SK-MEL-5 (cell line): ENCODE results near the gene JAML. TPM values are rescaled to one million over a fixed set of nuclear protein-coding genes. Genes with fewer than 3 reads are reported as not detected.

Experiments used
- DNase-seq: peaks from one replicate; pipeline ENCODE4 v3.0.0-alpha.2; 2016; ENCODE audit warnings: low read depth, low spot score
- in situ Hi-C: cut with HindIII; loops from 2 replicates; pipeline ENCODE4 v1.10.0; 2016; ENCODE audit warnings: low sequenced_read_pairs, high pct_unique_total_duplicates, low pct_unique_long_range_greater_than_20kb
- small RNA-seq, 2 experiments: library from RNA; depleted of rRNA; stranded (forward); fragments of <200 nt; gene quantifications; one replicate each; pipeline ENCODE3, GENCODE V24; 2014
- total RNA-seq: library from RNA; depleted of rRNA; stranded (reverse); fragments of >200 nt; shearing (Covaris generic); gene quantifications from 2 replicates; pipeline ENCODE4 v1.2.3, GENCODE V29; 2014; rRNA removed

JAML gene
- total RNA-seq, 1 experiment from 2014 or later, result not detected

GRCh38 chr11:118145285-118146227 is 79.3 kb downstream of the JAML start:
- in situ Hi-C loops, result no loop called here
- DNase-seq, result peak; percentile 70

- in situ Hi-C loops, result no loop called here
- no peak for DNase-seq
Measured at GRCh38 chr11:118144301-118145268, 80.2 kb downstream of the JAML start.

Small RNAs within 50 kb of the gene (small RNA-seq; reads per million reads assigned to genes)
- gene HSPE1P18, result 0 reads per million in 2 experiments

Other genes with a start within 250 kb of the JAML start
- not detected in 2 replicates for gene IL10RA, start 238.6 kb downstream of the JAML start, total RNA-seq
- gene TMPRSS4, start 147.9 kb downstream of the JAML start, total RNA-seq, result not detected in 2 replicates
- gene SMIM35, start 138.0 kb downstream of the JAML start, total RNA-seq, result not detected in 2 replicates
- gene SCN4B, start 72.2 kb downstream of the JAML start, total RNA-seq, result not detected in 2 replicates
- not detected in 2 replicates for gene SCN2B, start 48.4 kb downstream of the JAML start, total RNA-seq
- not detected in 2 replicates for gene MPZL3, start 27.4 kb upstream of the JAML start, total RNA-seq
- 0.53 TPM in 1 of 2 replicates, not detected in the other for gene MPZL2, start 39.3 kb upstream of the JAML start, total RNA-seq
- gene CD3E, start 79.7 kb upstream of the JAML start, total RNA-seq, result not detected in 2 replicates
- gene CD3D, start 117.7 kb upstream of the JAML start, total RNA-seq, result not detected in 2 replicates
- not detected in 2 replicates for gene CD3G, start 119.3 kb upstream of the JAML start, total RNA-seq
- 45.4 and 51.1 TPM in 2 replicates for gene UBE4A, start 134.6 kb upstream of the JAML start, total RNA-seq
- 138 and 155 TPM in 2 replicates for gene ATP5MG, start 176.6 kb upstream of the JAML start, total RNA-seq
- gene KMT2A, start 211.5 kb upstream of the JAML start, total RNA-seq, result 10.6 and 11.0 TPM in 2 replicates